ENCODE results near the gene TMEM63B.
"Not testable (repeated sequence)": the region's sequence is repeated elsewhere in the genome, so short reads cannot be mapped to it uniquely, and the experiment has no call there.

Gene TMEM63B

GRCh38 chr6:44117397-44118128 lies 9.8 kb upstream of the TMEM63B start:
- DNase-seq = no peak

- no peak for DNase-seq
Measured at GRCh38 chr6:44119704-44120262, 7.6 kb upstream of the TMEM63B start.

GRCh38 chr6:44120692-44121443 lies 6.5 kb upstream of the TMEM63B start:
- no peak for DNase-seq

- DNase-seq = no peak
Measured at GRCh38 chr6:44122801-44123200, 4.6 kb upstream of the TMEM63B start.

GRCh38 chr6:44123544-44123943 lies 3.8 kb upstream of the TMEM63B start:
- no peak for DNase-seq

- DNase-seq = peak; percentile 37
Measured at GRCh38 chr6:44126320-44127149, 819 bp upstream of the TMEM63B start.

GRCh38 chr6:44128020-44128917 lies 915 bp downstream of the TMEM63B start:
- no peak for DNase-seq

GRCh38 chr6:44129841-44130322 lies 2.5 kb downstream of the TMEM63B start:
- no peak for DNase-seq

- DNase-seq = no peak
Measured at GRCh38 chr6:44131892-44132291, 4.5 kb downstream of the TMEM63B start.

GRCh38 chr6:44132476-44132875 lies 5.1 kb downstream of the TMEM63B start:
- DNase-seq = no peak

- DNase-seq = peak; percentile 72
Measured at GRCh38 chr6:44133003-44133931, 5.9 kb downstream of the TMEM63B start.

- DNase-seq = no peak
Measured at GRCh38 chr6:44133981-44134711, 6.8 kb downstream of the TMEM63B start.

- DNase-seq = no peak
Measured at GRCh38 chr6:44135173-44135758, 7.9 kb downstream of the TMEM63B start.

- no peak for DNase-seq
Measured at GRCh38 chr6:44135875-44136274, 8.5 kb downstream of the TMEM63B start.

GRCh38 chr6:44138717-44139350 lies 11.5 kb downstream of the TMEM63B start:
- DNase-seq = no peak

- DNase-seq = no peak
Measured at GRCh38 chr6:44139351-44139743, 12.0 kb downstream of the TMEM63B start.

- no peak for DNase-seq
Measured at GRCh38 chr6:44142835-44143234, 15.5 kb downstream of the TMEM63B start.

- DNase-seq = no peak
Measured at GRCh38 chr6:44143731-44144130, 16.4 kb downstream of the TMEM63B start.

GRCh38 chr6:44144536-44144935 lies 17.2 kb downstream of the TMEM63B start:
- DNase-seq = not testable (repeated sequence)

Measured in midbrain (tissue), 1 donor.